OCI-LY1 (cell line): ENCODE measurements around the gene PTH1R.

ENCODE experiments used
- H2AFZ ChIP-seq: fragments of 200-600 bp; sonication (generic), shearing (Covaris generic); 2 replicates; pipeline ENCODE4 v1.6.0; 2014; ENCODE audit warnings: antibody characterized with exemption, mild to moderate bottlenecking, low read length
- H3F3A ChIP-seq: fragments of 200-600 bp; sonication (generic), shearing (Covaris generic); 2 replicates; pipeline ENCODE4 v1.6.0; 2014; ENCODE audit warnings: mild to moderate bottlenecking, antibody characterized with exemption, low read length, moderate library complexity; ENCODE audit not compliant: insufficient read depth
- H3K27ac ChIP-seq: fragments of 200-600 bp; sonication (generic); 2 replicates; pipeline ENCODE4 v1.5.1; 2014; ENCODE audit warnings: low read length, mixed run types, mild to moderate bottlenecking, low read depth; ENCODE audit not compliant: poor library complexity, severe bottlenecking
- H3K27me3 ChIP-seq: fragments of 200-600 bp; sonication (generic); 2 replicates; pipeline ENCODE4 v1.6.0; 2014; ENCODE audit warnings: antibody characterized with exemption, mild to moderate bottlenecking, low read length, moderate library complexity; ENCODE audit not compliant: insufficient read depth
- H3K36me3 ChIP-seq: fragments of 200-600 bp; sonication (generic); 2 replicates; pipeline ENCODE4 v1.6.1; 2014; ENCODE audit warnings: mild to moderate bottlenecking, antibody characterized with exemption, low read length, moderate library complexity, mixed read lengths; ENCODE audit not compliant: insufficient read depth
- H3K4me1 ChIP-seq: fragments of 200-600 bp; sonication (generic); 2 replicates; pipeline ENCODE4 v1.5.1; 2014; ENCODE audit warnings: mild to moderate bottlenecking, low read length, moderate library complexity; ENCODE audit not compliant: insufficient read depth, severe bottlenecking
- H3K4me2 ChIP-seq: fragments of 200-600 bp; sonication (generic), shearing (Covaris generic); 2 replicates; pipeline ENCODE4 v1.6.1; 2014; ENCODE audit warnings: low read length
- H3K4me3 ChIP-seq: fragments of 200-600 bp; sonication (generic); 2 replicates; pipeline ENCODE4 v1.5.1; 2014; ENCODE audit warnings: low read length, low read depth, mild to moderate bottlenecking, mixed read lengths; ENCODE audit not compliant: poor library complexity, severe bottlenecking
- H3K79me2 ChIP-seq: fragments of 200-600 bp; shearing (Covaris generic); 2 replicates; pipeline ENCODE4 v1.6.1; 2016; ENCODE audit warnings: mixed run types, low read length, mixed read lengths; ENCODE audit not compliant: insufficient read depth
- H3K9ac ChIP-seq: fragments of 200-600 bp; sonication (generic), shearing (Covaris generic); 2 replicates; pipeline ENCODE4 v1.6.1; 2014; ENCODE audit warnings: mild to moderate bottlenecking, low read length, mixed read lengths
- H3K9me2 ChIP-seq: fragments of 200-600 bp; sonication (generic), shearing (Covaris generic); 2 replicates; pipeline ENCODE4 v1.6.1; 2014; ENCODE audit warnings: low read depth, mild to moderate bottlenecking, low read length, mixed read lengths
- H3K9me3 ChIP-seq: fragments of 200-600 bp; shearing (Covaris generic); 2 replicates; pipeline ENCODE4 v1.6.1; 2014; ENCODE audit warnings: low read length, mixed read lengths
- H4K20me1 ChIP-seq: fragments of 200-600 bp; sonication (generic), shearing (Covaris generic); 2 replicates; pipeline ENCODE4 v1.6.0; 2016; ENCODE audit warnings: mild to moderate bottlenecking, low read length; ENCODE audit not compliant: insufficient read depth
- CTCF ChIP-seq: fragments of 200-600 bp; sonication (generic), shearing (Covaris generic); IDR thresholded peaks from 2 replicates; pipeline ENCODE4 v1.5.1; 2017; ENCODE audit warnings: mild to moderate bottlenecking, antibody characterized with exemption, low read length, moderate library complexity, mixed read lengths
- EZH2 ChIP-seq: fragments of 200-600 bp; sonication (generic), shearing (Covaris generic); IDR thresholded peaks from 2 replicates; pipeline ENCODE4 v1.8.0; 2017; ENCODE audit warnings: borderline replicate concordance, mixed run types, mild to moderate bottlenecking, antibody characterized with exemption, low read length, moderate library complexity, mixed read lengths

The PTH1R gene

GRCh38 chr3:46921871-46922271 is 44.4 kb downstream of the PTH1R start:
- Histone ChIP-seq H3K27me3 (no peaks in the 10 kb centered on the region), H3K4me1 (peaks cover 12% of the 10 kb centered on the region)

GRCh38 chr3:46922426-46922825 is 44.9 kb downstream of the PTH1R start:
- Histone ChIP-seq H4K20me1 (no peaks in the 10 kb centered on the region), H3K9ac (no peak overlapping the region), H3K4me1 (peaks cover 18% of the 10 kb centered on the region), H3K4me3 (no peak overlapping the region), H3K9me2 (no peaks in the 10 kb centered on the region), H3K27me3 (no peaks in the 10 kb centered on the region), H3K27ac (no peak overlapping the region), H3K79me2 (no peaks in the 10 kb centered on the region), H2AFZ (no peak overlapping the region), H3K4me2 (no peak overlapping the region), H3K36me3 (peaks cover 89% of the 10 kb centered on the region), H3F3A (no peaks in the 10 kb centered on the region), H3K9me3 (peaks cover 8% of the 10 kb centered on the region; the same call in 1 of the 2 replicates)
- TF ChIP-seq EZH2 (no peak), CTCF (no peak)

More at GRCh38 chr3:46921871-46922271, 44.4 kb downstream of the PTH1R start:
- no peak overlapping the region for H2AFZ ChIP-seq
- no peaks in the 10 kb centered on the region for H3F3A ChIP-seq
- no peak overlapping the region for H3K27ac ChIP-seq
- peaks cover 8% of the 10 kb centered on the region; the same call in 1 of the 2 replicates for H3K9me3 ChIP-seq
- H3K36me3 ChIP-seq, result peaks cover 95% of the 10 kb centered on the region
- H3K79me2 ChIP-seq, result no peaks in the 10 kb centered on the region
- no peak overlapping the region for H3K4me3 ChIP-seq
- H3K9ac ChIP-seq, result no peak overlapping the region
- no peak for TF ChIP-seq EZH2
- TF ChIP-seq CTCF, result no peak
- H4K20me1 ChIP-seq, result no peaks in the 10 kb centered on the region
- no peaks in the 10 kb centered on the region for H3K9me2 ChIP-seq
- H3K4me2 ChIP-seq, result no peak overlapping the region

- Histone ChIP-seq H3K4me3 (no peak overlapping the region), H3K9me2 (no peaks in the 10 kb centered on the region), H3K4me1 (peaks cover 24% of the 10 kb centered on the region), H3K36me3 (peaks cover 83% of the 10 kb centered on the region), H3K9ac (no peak overlapping the region), H3F3A (0 out of 2 replicates have a peak, but pooled peaks cover under 1% of the 10 kb centered on the region), H4K20me1 (no peaks in the 10 kb centered on the region), H3K27ac (no peak overlapping the region), H3K27me3 (no peaks in the 10 kb centered on the region), H3K9me3 (peaks cover 3% of the 10 kb centered on the region; the same call in 1 of the 2 replicates), H3K4me2 (no peak overlapping the region), H2AFZ (no peak overlapping the region), H3K79me2 (no peaks in the 10 kb centered on the region)
- TF ChIP-seq EZH2 (no peak), CTCF (no peak)
These were observed 45.5 kb downstream of the PTH1R start for GRCh38 chr3:46922871-46923558.
